Measurements from ENCODE around the gene PLEKHN1.

The PLEKHN1 gene

GRCh38 chr1:958823-959730, 7.2 kb upstream of the PLEKHN1 start, which contains the start of gene NOC2L:
Gene NOC2L (minus strand): TSS chr1:959256. CDS start chr1:959240, 16 bp downstream.
- Histone ChIP-seq H3K9ac (peak within 1 kb of the TSS; percentile 92), H3K4me2 (peak within 1 kb of the TSS; percentile 87), H3K4me3 (peak within 1 kb of the TSS; percentile 98), H3K4me1 (peaks cover 51% of the 10 kb centered on the region), H3K9me3 (no peaks in the 10 kb centered on the region), H4K20me1 (peaks cover 55% of the 10 kb centered on the region), H3K27me3 (peaks cover 6% of the 10 kb centered on the region; the same call in 1 of the 2 replicates), H3K36me3 (peaks cover 56% of the 10 kb centered on the region), H3K27ac (peak within 1 kb of the TSS; percentile 84)
- TF ChIP-seq Cebpa-rat (IDR thresholded peaks at IDR 0.05), result no peak

- no peaks in the 10 kb centered on the region for H3K9me3 ChIP-seq
- H3K27me3 ChIP-seq, result peaks cover 6% of the 10 kb centered on the region; the same call in 1 of the 2 replicates
- H3K27ac ChIP-seq, result peak overlapping the region; percentile 84
- H3K36me3 ChIP-seq, result peaks cover 51% of the 10 kb centered on the region
- H3K9ac ChIP-seq, result peak overlapping the region; percentile 86
- H3K4me1 ChIP-seq, result peaks cover 51% of the 10 kb centered on the region
- TF ChIP-seq Cebpa-rat (IDR thresholded peaks at IDR 0.05), result no peak
- peak overlapping the region; percentile 98 for H3K4me3 ChIP-seq
- peak overlapping the region; percentile 87 for H3K4me2 ChIP-seq
- peaks cover 48% of the 10 kb centered on the region for H4K20me1 ChIP-seq
These were observed 6.4 kb upstream of the PLEKHN1 start for GRCh38 chr1:959731-960362.

- peak within 1 kb of the TSS; percentile 87 for H3K4me2 ChIP-seq
- H3K9me3 ChIP-seq, result no peaks in the 10 kb centered on the region
- peak within 1 kb of the TSS; percentile 84 for H3K27ac ChIP-seq
- H3K4me1 ChIP-seq, result peaks cover 48% of the 10 kb centered on the region
- TF ChIP-seq Cebpa-rat (IDR thresholded peaks at IDR 0.05), result no peak
- peaks cover 41% of the 10 kb centered on the region for H4K20me1 ChIP-seq
- peak within 1 kb of the TSS; percentile 98 for H3K4me3 ChIP-seq
- peak within 1 kb of the TSS; percentile 86 for H3K9ac ChIP-seq
- H3K36me3 ChIP-seq, result peaks cover 51% of the 10 kb centered on the region
- peaks cover 6% of the 10 kb centered on the region; the same call in 1 of the 2 replicates for H3K27me3 ChIP-seq
These were observed 5.7 kb upstream of the PLEKHN1 start, which contains the start of gene KLHL17 for GRCh38 chr1:960363-961131. Gene KLHL17 (plus strand): TSS chr1:960584. CDS start chr1:960694, 110 bp downstream.

- TF ChIP-seq Cebpa-rat (IDR thresholded peaks at IDR 0.05), result no peak
- Histone ChIP-seq H3K4me1 (peaks cover 47% of the 10 kb centered on the region), H3K9ac (peak overlapping the region; percentile 86), H3K4me3 (peak overlapping the region; percentile 98), H3K4me2 (peak overlapping the region; percentile 87), H3K27me3 (peaks cover 11% of the 10 kb centered on the region; the same call in 1 of the 2 replicates), H4K20me1 (peaks cover 41% of the 10 kb centered on the region), H3K36me3 (peaks cover 46% of the 10 kb centered on the region), H3K9me3 (no peaks in the 10 kb centered on the region), H3K27ac (peak overlapping the region; percentile 84)
These were observed 5.1 kb upstream of the PLEKHN1 start for GRCh38 chr1:961132-961669.

- Histone ChIP-seq H3K9ac (no peak overlapping the region), H3K27ac (no peak overlapping the region), H3K4me3 (no peak overlapping the region), H3K4me1 (peaks cover 45% of the 10 kb centered on the region), H3K36me3 (peaks cover 31% of the 10 kb centered on the region), H3K4me2 (no peak overlapping the region), H3K27me3 (peaks cover 16% of the 10 kb centered on the region; the same call in 1 of the 2 replicates), H3K9me3 (no peaks in the 10 kb centered on the region), H4K20me1 (peaks cover 28% of the 10 kb centered on the region)
- TF ChIP-seq Cebpa-rat (IDR thresholded peaks at IDR 0.05), result no peak
These were observed 3.6 kb upstream of the PLEKHN1 start for GRCh38 chr1:962381-963300.

- Histone ChIP-seq H3K4me2 (no peak overlapping the region), H3K27me3 (peaks cover 19% of the 10 kb centered on the region; the same call in 1 of the 2 replicates), H3K27ac (no peak overlapping the region), H3K4me3 (no peak overlapping the region), H3K9me3 (no peaks in the 10 kb centered on the region), H3K9ac (no peak overlapping the region), H4K20me1 (peaks cover 22% of the 10 kb centered on the region), H3K4me1 (peaks cover 43% of the 10 kb centered on the region), H3K36me3 (peaks cover 31% of the 10 kb centered on the region)
- TF ChIP-seq Cebpa-rat (IDR thresholded peaks at IDR 0.05), result no peak
These were observed 3.0 kb upstream of the PLEKHN1 start for GRCh38 chr1:963301-963651.

- Histone ChIP-seq H3K4me1 (peaks cover 41% of the 10 kb centered on the region), H3K4me2 (no peak overlapping the region), H3K9me3 (no peaks in the 10 kb centered on the region), H3K9ac (no peak overlapping the region), H4K20me1 (peaks cover 15% of the 10 kb centered on the region), H3K36me3 (peaks cover 31% of the 10 kb centered on the region), H3K4me3 (no peak overlapping the region), H3K27ac (no peak overlapping the region), H3K27me3 (peaks cover 19% of the 10 kb centered on the region; the same call in 1 of the 2 replicates)
- no peak for TF ChIP-seq Cebpa-rat (IDR thresholded peaks at IDR 0.05)
These were observed 2.3 kb upstream of the PLEKHN1 start for GRCh38 chr1:963746-964525.

All from BLaER1 (cell line).